Effector memory CD8-positive, alpha-beta T cell (primary cell): ENCODE results near the gene TTC7B.

Source experiments
- ATAC-seq: fragments of 150-1000 bp; cut with Tn5 transposase; replicated peaks from 2 replicates; pipeline ENCODE4 v1.10.0; 2021; ENCODE audit warnings: mild to moderate bottlenecking, moderate library complexity
- DNase-seq, 3 experiments: peaks; one replicate each; pipeline ENCODE4 v3.0.0; 2021
- H3K27ac Mint-ChIP-seq, 2 donors: one replicate each; pipeline ENCODE4 v1.8.0; 2022; ENCODE audit warnings: mild to moderate bottlenecking in 2 of 2, mixed read lengths in 2 of 2, moderate library complexity in 2 of 2
- H3K27me3 Mint-ChIP-seq, 2 donors: one replicate each; pipeline ENCODE4 v1.8.0; 2022; ENCODE audit warnings: mixed read lengths in 2 of 2
- H3K36me3 Mint-ChIP-seq: one replicate; pipeline ENCODE4 v1.8.0; 2022; ENCODE audit warnings: mild to moderate bottlenecking, moderate library complexity, mixed read lengths; ENCODE audit not compliant: insufficient read depth
- H3K4me1 Mint-ChIP-seq, 2 donors: one replicate each; pipeline ENCODE4 v1.8.0; 2022; ENCODE audit warnings: low read depth in 2 of 2, mixed read lengths in 2 of 2
- H3K4me3 Mint-ChIP-seq, 2 donors: one replicate each; pipeline ENCODE4 v1.8.0; 2022; ENCODE audit warnings: mild to moderate bottlenecking in 2 of 2, mixed read lengths in 2 of 2, moderate library complexity in 2 of 2
- H3K9me3 Mint-ChIP-seq, 2 donors: one replicate each; pipeline ENCODE4 v1.8.0; 2022; ENCODE audit warnings: mixed read lengths in 2 of 2

TTC7B gene

GRCh38 chr14:90703841-90704737 is 112.1 kb downstream of the TTC7B start:
- ATAC-seq (no peak), DNase-seq (no peak)
- H3K36me3 Mint-ChIP-seq = peaks cover 2% of the 10 kb centered on the region
- H3K9me3 Mint-ChIP-seq = no peaks in the 10 kb centered on the region
- no peak overlapping the region for H3K4me3 Mint-ChIP-seq
- peak overlapping the region in 1 of 2 donors; percentile 25 for H3K27ac Mint-ChIP-seq
- no peaks in the 10 kb centered on the region for H3K4me1 Mint-ChIP-seq
- H3K27me3 Mint-ChIP-seq = peaks cover 0 to 27% of the 10 kb centered on the region in 2 donors

DNA sequence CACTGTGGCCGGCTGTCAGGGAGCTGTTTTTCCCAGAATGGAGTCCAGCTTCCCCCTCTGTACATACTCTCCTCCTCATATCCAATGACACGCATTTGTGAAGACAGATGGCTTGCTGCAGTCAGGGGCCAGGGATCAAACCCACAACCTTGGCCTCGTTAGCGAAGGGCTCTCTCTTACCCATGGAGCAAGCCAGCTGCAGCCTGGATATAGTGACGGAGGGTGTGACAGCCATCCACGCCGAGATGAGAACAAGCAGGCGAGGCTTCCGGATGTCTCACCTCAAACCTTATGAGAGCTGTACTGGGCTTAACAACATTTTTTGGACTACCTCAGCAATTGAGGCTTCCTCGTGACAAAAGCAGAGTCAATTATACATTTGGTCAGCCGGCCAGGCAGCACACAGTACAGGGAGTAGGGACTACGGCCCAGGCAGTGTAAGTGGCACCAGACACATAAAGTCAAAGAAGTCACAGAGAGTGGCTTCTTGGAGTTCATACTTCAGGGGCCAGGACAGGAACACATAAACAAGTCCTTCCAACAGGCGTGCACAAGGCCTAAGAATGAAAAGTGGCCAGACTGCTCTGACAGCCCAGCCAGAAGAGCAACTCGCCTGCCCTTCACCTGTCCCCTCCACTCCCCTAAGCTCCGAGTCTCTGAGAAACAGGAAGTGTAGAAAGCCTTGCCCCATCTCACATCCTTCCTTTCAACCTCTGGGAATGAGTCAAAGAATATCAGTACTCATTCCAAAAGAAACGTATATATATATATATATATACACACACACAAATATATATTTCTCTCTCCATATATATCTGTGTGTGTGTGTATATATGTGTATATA is 115.1 kb downstream of the TTC7B start:
- DNase-seq = no peak
- Mint-ChIP-seq H3K9me3 (no peaks in the 10 kb centered on the region), H3K4me1 (peaks cover 0 to 4% of the 10 kb centered on the region in 2 donors), H3K36me3 (no peaks in the 10 kb centered on the region), H3K4me3 (no peak overlapping the region), H3K27ac (no peak overlapping the region), H3K27me3 (peaks cover 0 to 17% of the 10 kb centered on the region in 2 donors)
- ATAC-seq = no peak

GRCh38 chr14:90699016-90699415 is 117.2 kb downstream of the TTC7B start:
- Mint-ChIP-seq H3K27me3 (peaks cover 0 to 9% of the 10 kb centered on the region in 2 donors), H3K4me3 (no peak overlapping the region), H3K27ac (no peak overlapping the region), H3K9me3 (no peaks in the 10 kb centered on the region), H3K4me1 (peaks cover 0 to 4% of the 10 kb centered on the region in 2 donors), H3K36me3 (no peaks in the 10 kb centered on the region)
- no peak for DNase-seq
- ATAC-seq = no peak

DNA sequence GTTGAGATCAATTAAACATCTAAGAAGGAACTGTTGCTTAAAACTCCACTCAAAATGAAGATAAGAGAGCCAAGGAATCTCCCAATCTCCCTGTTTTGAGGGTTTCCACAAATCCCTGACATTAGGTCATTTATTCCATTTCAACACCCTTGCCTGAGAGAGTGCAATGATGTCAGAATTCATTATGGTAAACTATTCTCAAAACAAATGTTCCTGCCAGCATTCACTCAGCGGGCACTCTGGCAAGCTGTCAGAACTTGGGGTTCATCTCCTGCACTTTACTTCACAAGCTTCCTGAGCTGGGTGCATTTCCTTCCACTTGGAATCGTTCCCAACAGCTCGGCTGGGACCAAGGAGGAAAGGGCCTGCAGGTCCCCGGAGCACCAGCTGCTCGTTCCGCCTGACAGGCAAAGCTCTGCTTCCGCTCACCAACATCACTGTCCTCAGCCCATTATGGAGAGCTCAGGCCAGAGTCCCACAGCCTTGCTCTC is 117.8 kb downstream of the TTC7B start:
- Mint-ChIP-seq H3K27ac (no peak overlapping the region), H3K36me3 (no peaks in the 10 kb centered on the region), H3K4me1 (peaks cover 0 to 4% of the 10 kb centered on the region in 2 donors), H3K9me3 (no peaks in the 10 kb centered on the region), H3K27me3 (peaks cover 0 to 4% of the 10 kb centered on the region in 2 donors), H3K4me3 (no peak overlapping the region)
- DNase-seq (no peak), ATAC-seq (no peak)

GRCh38 chr14:90697577-90698206 is 118.5 kb downstream of the TTC7B start:
- Mint-ChIP-seq H3K36me3 (no peaks in the 10 kb centered on the region), H3K4me3 (no peak overlapping the region), H3K27me3 (no peaks in the 10 kb centered on the region), H3K27ac (no peak overlapping the region), H3K9me3 (no peaks in the 10 kb centered on the region), H3K4me1 (peaks cover 0 to 4% of the 10 kb centered on the region in 2 donors)
- ATAC-seq = peak; percentile 90
- DNase-seq = peak; percentile 64 to 72 (median 66)

- no peak overlapping the region for H3K27ac Mint-ChIP-seq
- H3K27me3 Mint-ChIP-seq = no peaks in the 10 kb centered on the region
- H3K9me3 Mint-ChIP-seq = no peaks in the 10 kb centered on the region
- no peaks in the 10 kb centered on the region for H3K36me3 Mint-ChIP-seq
- no peak overlapping the region for H3K4me3 Mint-ChIP-seq
- ATAC-seq = no peak
- peaks cover 0 to 4% of the 10 kb centered on the region in 2 donors for H3K4me1 Mint-ChIP-seq
- no peak for DNase-seq
Measured at GRCh38 chr14:90697132-90697531, 119.1 kb downstream of the TTC7B start.

GRCh38 chr14:90696720-90697119 is 119.5 kb downstream of the TTC7B start:
- peaks cover 0 to 4% of the 10 kb centered on the region in 2 donors for H3K4me1 Mint-ChIP-seq
- no peak overlapping the region for H3K4me3 Mint-ChIP-seq
- no peaks in the 10 kb centered on the region for H3K36me3 Mint-ChIP-seq
- no peaks in the 10 kb centered on the region for H3K27me3 Mint-ChIP-seq
- DNase-seq = no peak
- no peak overlapping the region for H3K27ac Mint-ChIP-seq
- no peaks in the 10 kb centered on the region for H3K9me3 Mint-ChIP-seq
- no peak for ATAC-seq

DNA sequence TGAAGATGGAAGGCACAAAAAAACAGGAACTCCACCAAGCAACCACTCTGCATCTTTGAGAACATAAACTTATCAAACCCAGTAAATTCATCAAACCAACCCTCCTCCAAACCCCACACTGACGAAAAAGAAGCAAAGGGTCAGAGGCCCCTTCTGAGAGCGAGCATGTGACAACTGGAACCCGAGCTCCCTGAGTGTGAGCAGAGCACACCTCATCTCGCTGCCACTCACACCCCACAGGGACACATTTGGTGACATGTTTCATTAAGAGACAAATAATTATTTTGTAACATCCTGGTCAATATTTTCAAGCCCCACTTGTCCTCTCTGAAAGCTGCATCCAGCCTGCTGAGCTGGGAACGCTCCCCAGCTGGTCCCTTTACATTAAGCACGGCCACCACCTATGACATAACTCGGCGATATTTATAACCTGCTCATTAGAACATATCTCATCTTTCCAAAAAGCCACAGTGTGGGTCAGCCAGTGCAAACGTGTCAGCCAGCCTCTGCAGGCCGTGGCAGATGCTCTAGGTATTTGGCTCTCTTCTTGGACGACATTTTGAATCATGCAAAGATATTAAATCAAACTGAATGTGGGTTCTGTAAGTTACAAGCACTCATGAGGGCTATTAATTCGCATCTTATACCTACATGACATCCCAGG is 120.1 kb downstream of the TTC7B start:
- H3K4me1 Mint-ChIP-seq = peaks cover 0 to 4% of the 10 kb centered on the region in 2 donors
- H3K27me3 Mint-ChIP-seq = no peaks in the 10 kb centered on the region
- no peak overlapping the region for H3K27ac Mint-ChIP-seq
- H3K36me3 Mint-ChIP-seq = no peaks in the 10 kb centered on the region
- no peaks in the 10 kb centered on the region for H3K9me3 Mint-ChIP-seq
- no peak for ATAC-seq
- no peak overlapping the region for H3K4me3 Mint-ChIP-seq
- no peak for DNase-seq

DNA sequence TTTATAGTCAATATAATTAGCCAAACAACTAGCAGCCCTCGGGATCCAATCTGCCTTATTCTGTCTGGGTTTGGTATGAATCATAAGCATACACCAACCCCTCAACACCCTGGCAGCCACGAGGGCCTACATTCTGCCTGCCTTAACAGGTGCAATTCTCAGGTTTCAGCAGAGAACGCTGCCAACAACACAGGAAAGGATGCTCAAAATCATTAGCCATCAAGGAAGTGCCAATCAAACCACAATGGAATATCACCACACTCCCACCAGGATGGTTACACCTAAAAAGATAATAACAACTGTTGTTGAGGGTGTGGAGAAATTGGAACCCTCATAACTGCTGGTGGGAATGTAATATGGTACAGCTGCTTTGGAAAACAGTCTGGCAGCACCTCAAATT is 122.8 kb downstream of the TTC7B start:
- DNase-seq (no peak), ATAC-seq (no peak)
- Mint-ChIP-seq H3K4me3 (no peak overlapping the region), H3K27me3 (no peaks in the 10 kb centered on the region), H3K36me3 (no peaks in the 10 kb centered on the region), H3K4me1 (peaks cover 0 to 4% of the 10 kb centered on the region in 2 donors), H3K27ac (no peak overlapping the region), H3K9me3 (no peaks in the 10 kb centered on the region)

- peaks cover 0 to under 1% of the 10 kb centered on the region in 2 donors for H3K27me3 Mint-ChIP-seq
- DNase-seq (no peak), ATAC-seq (no peak)
- H3K4me3 Mint-ChIP-seq = no peak overlapping the region
- no peaks in the 10 kb centered on the region for H3K9me3 Mint-ChIP-seq
- H3K36me3 Mint-ChIP-seq = no peaks in the 10 kb centered on the region
- peaks cover 0 to 3% of the 10 kb centered on the region in 2 donors for H3K4me1 Mint-ChIP-seq
- no peak overlapping the region for H3K27ac Mint-ChIP-seq
Measured at GRCh38 chr14:90692826-90693225, 123.4 kb downstream of the TTC7B start.

- H3K4me1 Mint-ChIP-seq = no peaks in the 10 kb centered on the region
- H3K27ac Mint-ChIP-seq = no peak overlapping the region
- H3K36me3 Mint-ChIP-seq = no peaks in the 10 kb centered on the region
- H3K27me3 Mint-ChIP-seq = peaks cover 0 to 6% of the 10 kb centered on the region in 2 donors
- no peaks in the 10 kb centered on the region for H3K9me3 Mint-ChIP-seq
- ATAC-seq (no peak), DNase-seq (no peak)
- H3K4me3 Mint-ChIP-seq = no peak overlapping the region
Measured at GRCh38 chr14:90692061-90692460, 124.2 kb downstream of the TTC7B start.

DNA sequence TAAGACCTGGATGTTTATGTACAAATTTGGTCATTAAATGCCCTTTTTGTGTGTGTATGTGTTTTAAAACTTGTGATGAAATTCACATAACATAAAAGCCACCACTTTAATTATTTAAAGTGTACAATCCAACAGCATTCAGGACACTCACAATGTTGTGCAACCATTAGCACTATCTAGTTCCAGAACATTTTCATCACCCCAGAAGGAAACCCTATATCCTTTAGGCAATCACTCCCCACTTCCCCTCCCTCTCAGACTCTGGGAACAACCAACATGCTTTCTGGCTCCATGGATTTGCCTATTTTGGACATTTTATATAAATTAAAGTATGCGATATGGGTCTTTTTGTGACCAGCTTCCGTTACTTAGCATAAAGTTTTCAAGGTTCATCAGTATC is 124.6 kb downstream of the TTC7B start:
- Mint-ChIP-seq H3K27ac (no peak overlapping the region), H3K4me3 (no peak overlapping the region), H3K36me3 (no peaks in the 10 kb centered on the region), H3K9me3 (no peaks in the 10 kb centered on the region), H3K4me1 (no peaks in the 10 kb centered on the region), H3K27me3 (peaks cover 0 to 6% of the 10 kb centered on the region in 2 donors)
- DNase-seq = no peak
- ATAC-seq = no peak

- H3K36me3 Mint-ChIP-seq = no peaks in the 10 kb centered on the region
- H3K4me3 Mint-ChIP-seq = no peak overlapping the region
- DNase-seq = no peak
- no peaks in the 10 kb centered on the region for H3K4me1 Mint-ChIP-seq
- ATAC-seq = no peak
- H3K9me3 Mint-ChIP-seq = no peaks in the 10 kb centered on the region
- H3K27ac Mint-ChIP-seq = no peak overlapping the region
- peaks cover 0 to 11% of the 10 kb centered on the region in 2 donors for H3K27me3 Mint-ChIP-seq
Measured at GRCh38 chr14:90687680-90688079, 128.6 kb downstream of the TTC7B start.
